Measurements from ENCODE around the gene SMARCC2. TPM values are rescaled to one million over a fixed set of nuclear protein-coding genes. Genes with fewer than 3 reads are reported as not detected.

Gene SMARCC2
- total and polyA plus RNA-seq, 2 of the 13 experiments (the other 11 are each of a cell fraction or from before 2014, with no cell fraction given) = 21.3 to 24.1 TPM

DNA sequence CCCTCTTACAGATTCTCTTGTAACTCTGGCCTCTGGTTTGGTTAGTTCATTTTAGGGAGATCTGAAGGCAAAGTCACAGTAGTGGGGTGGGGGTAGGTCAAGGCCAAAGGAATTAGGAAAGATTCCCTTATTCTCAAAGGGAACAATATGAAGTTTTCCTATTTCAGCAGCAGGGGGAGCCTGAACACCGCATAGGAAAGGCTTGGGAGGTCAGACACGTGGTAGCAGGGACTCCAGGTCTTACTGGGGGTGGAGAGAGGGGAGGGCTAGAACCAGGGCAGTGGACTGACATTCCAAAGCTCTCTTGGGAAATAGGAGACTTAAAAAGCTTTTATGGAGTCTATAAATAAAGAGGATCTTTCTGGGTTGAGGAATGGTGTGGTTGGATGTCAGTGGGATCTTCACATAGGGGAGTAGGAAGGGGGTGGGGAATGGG, 69.9 kb downstream of the SMARCC2 start (continued):
- TF ChIP-seq SMAD3 (CRISPR knock-in tag; IDR thresholded peaks at IDR 0.05) (peak; percentile 26; the same call in 1 of the 2 replicates), FOXO1 (CRISPR knock-in tag; IDR thresholded peaks at IDR 0.05) (no peak), ZNF839 (CRISPR knock-in tag; IDR thresholded peaks at IDR 0.05; ENCODE audit: borderline replicate concordance) (no peak), RAD21 (CRISPR knock-in tag; IDR thresholded peaks at IDR 0.05) (peak; percentile 80), HNRNPK (IDR thresholded peaks at IDR 0.05; ENCODE audit: low read depth, low read length, poor library complexity, severe bottlenecking) (no peak), EZH2 (conservative IDR thresholded peaks at IDR 0.05; ENCODE audit: low read depth, low read length) (no peak), ZNF10 (CRISPR knock-in tag; IDR thresholded peaks at IDR 0.05; ENCODE audit: borderline replicate concordance, low read depth) (no peak), ZNF431 (CRISPR knock-in tag; IDR thresholded peaks at IDR 0.05; ENCODE audit: borderline replicate concordance, low read depth) (no peak), ZNF772 (CRISPR knock-in tag; IDR thresholded peaks at IDR 0.05) (no peak), MED1 (CRISPR knock-in tag; IDR thresholded peaks at IDR 0.05) (0 out of 2 replicates have a peak, but pooled peaks have one; percentile 12), ZNF879 (CRISPR knock-in tag; IDR thresholded peaks at IDR 0.05) (no peak), XRCC5 (optimal IDR thresholded peaks at IDR 0.05; ENCODE audit: low read length) (peak; percentile 39), SPEN (CRISPR knock-in tag; IDR thresholded peaks at IDR 0.05; ENCODE audit: low read depth) (no peak), ZNF350 (CRISPR knock-in tag; IDR thresholded peaks at IDR 0.05; ENCODE audit: borderline replicate concordance, low read depth) (no peak), ZFP37 (CRISPR knock-in tag; IDR thresholded peaks at IDR 0.05; ENCODE audit: borderline replicate concordance) (no peak), RARG (CRISPR knock-in tag; IDR thresholded peaks at IDR 0.05; ENCODE audit: low read depth) (no peak), NBN (conservative IDR thresholded peaks at IDR 0.05) (no peak), DMAP1 (CRISPR knock-in tag; IDR thresholded peaks at IDR 0.05) (peak; percentile 78), ZNF282 (IDR thresholded peaks at IDR 0.05; ENCODE audit: partially characterized antibody) (no peak), SP2 (CRISPR knock-in tag; IDR thresholded peaks at IDR 0.05) (no peak), RARA (CRISPR knock-in tag; IDR thresholded peaks at IDR 0.05) (peak; percentile 54; the same call in 1 of the 2 replicates), ZNF891 (CRISPR knock-in tag; IDR thresholded peaks at IDR 0.05) (no peak), HOXA5 (CRISPR knock-in tag; IDR thresholded peaks at IDR 0.05) (0 out of 2 replicates have a peak, but pooled peaks have one; percentile 58), GLI4 (CRISPR knock-in tag; IDR thresholded peaks at IDR 0.05; ENCODE audit: borderline replicate concordance) (no peak), ZNF329 (CRISPR knock-in tag; IDR thresholded peaks at IDR 0.05; ENCODE audit: low read depth) (no peak), CEBPG (CRISPR knock-in tag; IDR thresholded peaks at IDR 0.05) (peak; percentile 42; the same call in 1 of the 2 replicates), KDM4B (CRISPR knock-in tag; IDR thresholded peaks at IDR 0.05) (no peak), RCOR2 (CRISPR knock-in tag; IDR thresholded peaks at IDR 0.05) (0 out of 2 replicates have a peak, but pooled peaks have one; percentile 11), RAD51 (IDR thresholded peaks at IDR 0.05; ENCODE audit: borderline replicate concordance) (no peak)
- TF ChIP-seq, protein P1, sequence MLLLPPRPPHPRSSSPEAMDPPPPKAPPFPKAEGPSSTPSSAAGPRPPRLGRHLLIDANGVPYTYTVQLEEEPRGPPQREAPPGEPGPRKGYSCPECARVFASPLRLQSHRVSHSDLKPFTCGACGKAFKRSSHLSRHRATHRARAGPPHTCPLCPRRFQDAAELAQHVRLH (CRISPR knock-in tag; IDR thresholded peaks at IDR 0.05; ENCODE audit: borderline replicate concordance, low read depth) = no peak
- TF ChIP-seq, protein P2, sequence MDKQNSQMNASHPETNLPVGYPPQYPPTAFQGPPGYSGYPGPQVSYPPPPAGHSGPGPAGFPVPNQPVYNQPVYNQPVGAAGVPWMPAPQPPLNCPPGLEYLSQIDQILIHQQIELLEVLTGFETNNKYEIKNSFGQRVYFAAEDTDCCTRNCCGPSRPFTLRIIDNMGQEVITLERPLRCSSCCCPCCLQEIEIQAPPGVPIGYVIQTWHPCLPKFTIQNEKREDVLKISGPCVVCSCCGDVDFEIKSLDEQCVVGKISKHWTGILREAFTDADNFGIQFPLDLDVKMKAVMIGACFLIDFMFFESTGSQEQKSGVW (CRISPR knock-in tag; IDR thresholded peaks at IDR 0.05; ENCODE audit: borderline replicate concordance) = no peak
- TF ChIP-seq, protein P3, sequence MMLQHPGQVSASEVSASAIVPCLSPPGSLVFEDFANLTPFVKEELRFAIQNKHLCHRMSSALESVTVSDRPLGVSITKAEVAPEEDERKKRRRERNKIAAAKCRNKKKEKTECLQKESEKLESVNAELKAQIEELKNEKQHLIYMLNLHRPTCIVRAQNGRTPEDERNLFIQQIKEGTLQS (CRISPR knock-in tag; IDR thresholded peaks at IDR 0.05) = no peak
- TF ChIP-seq, protein P4, sequence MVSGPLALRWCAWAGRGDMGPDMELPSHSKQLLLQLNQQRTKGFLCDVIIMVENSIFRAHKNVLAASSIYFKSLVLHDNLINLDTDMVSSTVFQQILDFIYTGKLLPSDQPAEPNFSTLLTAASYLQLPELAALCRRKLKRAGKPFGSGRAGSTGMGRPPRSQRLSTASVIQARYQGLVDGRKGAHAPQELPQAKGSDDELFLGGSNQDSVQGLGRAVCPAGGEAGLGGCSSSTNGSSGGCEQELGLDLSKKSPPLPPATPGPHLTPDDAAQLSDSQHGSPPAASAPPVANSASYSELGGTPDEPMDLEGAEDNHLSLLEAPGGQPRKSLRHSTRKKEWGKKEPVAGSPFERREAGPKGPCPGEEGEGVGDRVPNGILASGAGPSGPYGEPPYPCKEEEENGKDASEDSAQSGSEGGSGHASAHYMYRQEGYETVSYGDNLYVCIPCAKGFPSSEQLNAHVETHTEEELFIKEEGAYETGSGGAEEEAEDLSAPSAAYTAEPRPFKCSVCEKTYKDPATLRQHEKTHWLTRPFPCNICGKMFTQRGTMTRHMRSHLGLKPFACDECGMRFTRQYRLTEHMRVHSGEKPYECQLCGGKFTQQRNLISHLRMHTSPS (CRISPR knock-in tag; IDR thresholded peaks at IDR 0.05; ENCODE audit: low read depth) = no peak
